Erythroblast (primary cell): ENCODE data around the gene CHMP4B.

Experiments used
- GATA1 ChIP-seq: IDR thresholded peaks from 2 replicates; pipeline ENCODE4 v1.6.1; 2011; ENCODE audit warnings: low read depth, mild to moderate bottlenecking, control low read depth, low read length, moderate library complexity
- POLR2A ChIP-seq: IDR thresholded peaks from 2 replicates; pipeline ENCODE4 v1.6.1; 2011; ENCODE audit warnings: mild to moderate bottlenecking, low read length

DNA sequence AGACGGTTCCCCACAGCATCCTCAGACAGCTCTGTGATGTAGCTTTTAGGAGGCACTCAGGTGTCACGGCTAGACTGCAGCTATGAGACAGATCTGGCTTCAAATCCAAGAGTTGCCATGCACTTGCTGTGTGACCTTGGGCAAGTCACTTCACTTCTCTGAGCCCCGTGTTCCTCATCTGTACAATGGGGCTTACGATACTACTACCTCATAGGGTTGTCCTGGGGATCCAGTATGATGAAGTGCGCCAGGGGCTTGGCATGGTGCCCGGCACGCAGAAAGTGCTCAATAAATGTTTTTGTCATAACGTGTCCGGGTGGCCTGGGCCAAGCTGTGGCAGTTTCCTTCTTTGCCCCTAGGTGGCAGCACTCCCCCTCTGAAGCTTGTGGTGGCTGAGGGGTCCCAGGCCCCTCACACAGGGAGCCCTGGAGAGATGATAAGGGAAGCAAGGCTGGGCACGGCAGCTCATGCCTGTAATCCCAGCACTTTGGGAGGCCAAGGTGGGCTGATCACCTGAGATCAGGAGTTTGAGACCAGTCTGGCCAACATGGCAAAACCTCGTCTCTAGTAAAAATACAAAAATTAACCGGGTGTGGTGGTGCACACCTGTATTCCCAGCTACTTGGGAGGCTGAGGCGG, 19.1 kb upstream of the CHMP4B start:
- TF ChIP-seq POLR2A (no peak), GATA1 (no peak)
